Measurements from ENCODE around the gene STRN3. TPM values are rescaled to one million over a fixed set of nuclear protein-coding genes. Genes with fewer than 3 reads are reported as not detected.
"Not testable (repeated sequence)": the region's sequence is repeated elsewhere in the genome, so short reads cannot be mapped to it uniquely, and the experiment has no call there.

Gene STRN3
- total and polyA plus RNA-seq, 2 of the 8 experiments (the other 6 are each of a cell fraction or from before 2014, with no cell fraction given), result 8.7 to 38.1 TPM

GRCh38 chr14:31052905-31053586, 26.9 kb upstream of the STRN3 start:
- not testable (repeated sequence) for H3K4ac ChIP-seq (replicated peaks; ENCODE audit: insufficient read length, low read depth, low read length); H2BK12ac ChIP-seq (ENCODE audit: low read depth, low read length); H3K79me2 ChIP-seq (ENCODE audit: control insufficient read depth in 1 of 2, insufficient read depth in 2 of 2, low read length in 2 of 2); H4K91ac ChIP-seq (replicated peaks; ENCODE audit: insufficient read length, low read length); H2BK20ac ChIP-seq (ENCODE audit: low read length); H3K36me3 ChIP-seq (ENCODE audit: control insufficient read depth in 2 of 4, insufficient read depth in 4 of 4, low read length in 3 of 4); H3K23me2 ChIP-seq (ENCODE audit: low read depth, low read length); H4K5ac ChIP-seq (ENCODE audit: insufficient read length, low read depth, low read length); H3K4me2 ChIP-seq (ENCODE audit: insufficient read depth in 1 of 2, low read depth in 2 of 2, low read length in 2 of 2); H2AFZ ChIP-seq (ENCODE audit: low read length); H3K18ac ChIP-seq (ENCODE audit: extremely low read depth, low read length); H3K4me1 ChIP-seq (replicated peaks in 1 of 4; ENCODE audit: control insufficient read depth in 3 of 4, insufficient read depth in 4 of 4, low read length in 3 of 4); H4K20me1 ChIP-seq (replicated peaks in 1 of 2; ENCODE audit: control insufficient read depth in 1 of 2, insufficient read depth in 2 of 2, low read length in 2 of 2); H3K27me3 ChIP-seq (replicated peaks in 1 of 4; ENCODE audit: control insufficient read depth in 3 of 4, extremely low read depth in 1 of 4, insufficient read depth in 3 of 4, low read length in 3 of 4); H2BK120ac ChIP-seq (replicated peaks; ENCODE audit: low read depth, low read length); H3K27ac ChIP-seq (ENCODE audit: low read depth, low read length); H3K23ac ChIP-seq (ENCODE audit: insufficient read length); H2BK5ac ChIP-seq (ENCODE audit: low read depth, low read length); DNase-seq (ENCODE audit: low read depth in 1 of 2, low spot score in 2 of 2); H2BK15ac ChIP-seq (ENCODE audit: low read length); FAIRE-seq; H3K9me3 ChIP-seq (ENCODE audit: insufficient read depth in 2 of 2, low read depth in 1 of 2, low read length in 1 of 2); H2AK5ac ChIP-seq (ENCODE audit: low read depth, low read length); H3K9ac ChIP-seq (replicated peaks in 1 of 4; ENCODE audit: extremely low read depth in 1 of 4, low read depth in 3 of 4, low read length in 3 of 4); H3K79me1 ChIP-seq (ENCODE audit: low read depth, low read length); H3K4me3 ChIP-seq (ENCODE audit: extremely low read depth in 1 of 4, insufficient read depth in 2 of 4, low read depth in 3 of 4, low read length in 4 of 4); H4K8ac ChIP-seq (ENCODE audit: extremely low read depth, insufficient read depth, low read length); H3K14ac ChIP-seq (ENCODE audit: insufficient read length); H3K56ac ChIP-seq (replicated peaks; ENCODE audit: insufficient read length, low read depth, low read length)
- WGBS, 2 experiments (ENCODE audit: extremely low coverage in 1 of 2, insufficient coverage in 1 of 2, insufficient read length in 1 of 2, insufficient replicate concordance in 2 of 2, low coverage in 1 of 2, low lambda C conversion rate in 2 of 2, missing lambda C conversion rate in 1 of 2), result 87% methylated on average over 8 of the region's 9 CpGs; no CpG with 5 or more reads in 1 of the 2 experiments
- ChIA-PET CTCF (ENCODE audit: partially characterized antibody) (interaction anchor here (0.5 kb wide), 1 partner anchor 72 kb away, joined by 4 read pairs; no protein-coding TSS in a partner anchor), POLR2A (ENCODE audit: partially characterized antibody) (interaction anchor here (1.5 kb wide), 1 partner anchor 31 kb away, joined by 3 read pairs; no protein-coding TSS in a partner anchor)

Data from H1 (cell line).